Subcutaneous abdominal adipose tissue (tissue), 5 donors: ENCODE measurements around the gene ZNF831.

Experiments used
- H3K27ac ChIP-seq: one replicate; pipeline ENCODE4 v1.7.0; 2013; ENCODE audit warnings: low read depth, mild to moderate bottlenecking, inconsistent platforms, low read length, moderate library complexity
- H3K27me3 ChIP-seq, 5 donors: one replicate each; pipeline ENCODE4 v1.7.0; 2013; ENCODE audit warnings: low read length in 5 of 5, inconsistent platforms in 1 of 5; ENCODE audit not compliant: control insufficient read depth in 5 of 5, insufficient read depth in 4 of 5
- H3K36me3 ChIP-seq, 5 donors: one replicate each; pipeline ENCODE4 v1.7.0; 2013; ENCODE audit warnings: low read length in 5 of 5; ENCODE audit not compliant: control insufficient read depth in 5 of 5, insufficient read depth in 5 of 5
- H3K4me1 ChIP-seq, 5 donors: one replicate each; pipeline ENCODE4 v1.7.0; 2013; ENCODE audit warnings: low read length in 5 of 5, mild to moderate bottlenecking in 3 of 5, moderate library complexity in 1 of 5; ENCODE audit not compliant: control insufficient read depth in 5 of 5, insufficient read depth in 5 of 5
- H3K4me3 ChIP-seq, 5 donors: one replicate each; pipeline ENCODE4 v1.7.0; 2013; ENCODE audit warnings: low read length in 5 of 5, low read depth in 1 of 5
- H3K9ac ChIP-seq, 5 donors: one replicate each; pipeline ENCODE4 v1.7.0; 2013; ENCODE audit warnings: low read length in 5 of 5, mild to moderate bottlenecking in 4 of 5, moderate library complexity in 3 of 5
- H3K9me3 ChIP-seq, 5 donors: one replicate each; pipeline ENCODE4 v1.7.0; 2013; ENCODE audit warnings: low read length in 5 of 5; ENCODE audit not compliant: control insufficient read depth in 5 of 5
- donor health status: healthy.
- donor health status: healthy.
- donor health status: healthy.
- donor health status: healthy.
- donor health status: healthy.

ZNF831 gene

GRCh38 chr20:59178983-59179595 lies 15.5 kb downstream of the ZNF831 start:
- H3K27me3 ChIP-seq, result peaks cover 0 to 17% (median 6%) of the 10 kb centered on the region in 5 donors
- H3K4me1 ChIP-seq, result peaks cover 0 to 12% (median 0%) of the 10 kb centered on the region in 5 donors
- H3K9me3 ChIP-seq, result no peaks in the 10 kb centered on the region
- no peaks in the 10 kb centered on the region for H3K36me3 ChIP-seq
- no peak overlapping the region for H3K27ac ChIP-seq
- no peak overlapping the region for H3K9ac ChIP-seq
- H3K4me3 ChIP-seq, result no peak overlapping the region

- Histone ChIP-seq H3K9ac (no peak overlapping the region), H3K27me3 (peaks cover 0 to 17% (median 6%) of the 10 kb centered on the region in 5 donors), H3K36me3 (no peaks in the 10 kb centered on the region), H3K9me3 (peaks cover 0 to 3% (median 0%) of the 10 kb centered on the region in 5 donors), H3K27ac (no peak overlapping the region), H3K4me3 (no peak overlapping the region), H3K4me1 (peaks cover 0 to 12% (median 0%) of the 10 kb centered on the region in 5 donors)
These were observed 16.4 kb downstream of the ZNF831 start for GRCh38 chr20:59179988-59180387.

- peaks cover 0 to 12% (median 0%) of the 10 kb centered on the region in 5 donors for H3K4me1 ChIP-seq
- no peak overlapping the region for H3K9ac ChIP-seq
- H3K4me3 ChIP-seq, result no peak overlapping the region
- H3K36me3 ChIP-seq, result no peaks in the 10 kb centered on the region
- peaks cover 0 to 16% (median 12%) of the 10 kb centered on the region in 5 donors for H3K27me3 ChIP-seq
- H3K9me3 ChIP-seq, result peaks cover 0 to 3% (median 0%) of the 10 kb centered on the region in 5 donors
- H3K27ac ChIP-seq, result no peak overlapping the region
These were observed 18.3 kb downstream of the ZNF831 start for GRCh38 chr20:59181936-59182335.

GRCh38 chr20:59182401-59183044 lies 18.9 kb downstream of the ZNF831 start:
- Histone ChIP-seq H3K27me3 (peaks cover 0 to 16% (median 13%) of the 10 kb centered on the region in 5 donors), H3K36me3 (no peaks in the 10 kb centered on the region), H3K9ac (no peak overlapping the region), H3K4me1 (peaks cover 0 to 12% (median 0%) of the 10 kb centered on the region in 5 donors), H3K27ac (no peak overlapping the region), H3K9me3 (peaks cover 0 to 3% (median 0%) of the 10 kb centered on the region in 5 donors), H3K4me3 (no peak overlapping the region)

- no peak overlapping the region for H3K4me3 ChIP-seq
- no peak overlapping the region for H3K27ac ChIP-seq
- peaks cover 0 to 16% (median 13%) of the 10 kb centered on the region in 5 donors for H3K27me3 ChIP-seq
- H3K9ac ChIP-seq, result no peak overlapping the region
- peaks cover 0 to 3% (median 0%) of the 10 kb centered on the region in 5 donors for H3K9me3 ChIP-seq
- H3K36me3 ChIP-seq, result no peaks in the 10 kb centered on the region
- peaks cover 0 to 10% (median 0%) of the 10 kb centered on the region in 5 donors for H3K4me1 ChIP-seq
These were observed 20.1 kb downstream of the ZNF831 start for GRCh38 chr20:59183751-59184150.

- Histone ChIP-seq H3K9ac (no peak overlapping the region), H3K27me3 (peaks cover 0 to 11% (median 5%) of the 10 kb centered on the region in 5 donors), H3K4me1 (peaks cover 0 to 3% (median 0%) of the 10 kb centered on the region in 5 donors), H3K36me3 (no peaks in the 10 kb centered on the region), H3K9me3 (peaks cover 0 to 3% (median 0%) of the 10 kb centered on the region in 5 donors), H3K27ac (no peak overlapping the region), H3K4me3 (no peak overlapping the region)
These were observed 21.3 kb downstream of the ZNF831 start for GRCh38 chr20:59184880-59185447.

- Histone ChIP-seq H3K4me3 (no peak overlapping the region), H3K9me3 (peaks cover 0 to 3% (median 0%) of the 10 kb centered on the region in 5 donors), H3K36me3 (no peaks in the 10 kb centered on the region), H3K9ac (no peak overlapping the region), H3K4me1 (peaks cover 0 to 4% (median 0%) of the 10 kb centered on the region in 5 donors), H3K27me3 (peaks cover 0 to 11% (median 5%) of the 10 kb centered on the region in 5 donors), H3K27ac (no peak overlapping the region)
These were observed 22.2 kb downstream of the ZNF831 start for GRCh38 chr20:59185809-59186208.

- Histone ChIP-seq H3K9ac (no peak overlapping the region), H3K9me3 (no peaks in the 10 kb centered on the region), H3K27ac (no peak overlapping the region), H3K4me3 (no peak overlapping the region), H3K4me1 (peaks cover 0 to 4% (median 0%) of the 10 kb centered on the region in 5 donors), H3K36me3 (no peaks in the 10 kb centered on the region), H3K27me3 (peaks cover 9 to 36% (median 14%) of the 10 kb centered on the region in 5 donors)
These were observed 26.8 kb downstream of the ZNF831 start for GRCh38 chr20:59190466-59190865.

GRCh38 chr20:59191036-59191755 lies 27.6 kb downstream of the ZNF831 start:
- H3K27ac ChIP-seq, result no peak overlapping the region
- H3K4me1 ChIP-seq, result peaks cover 0 to 4% (median 0%) of the 10 kb centered on the region in 5 donors
- no peak overlapping the region for H3K4me3 ChIP-seq
- H3K27me3 ChIP-seq, result peaks cover 6 to 31% (median 12%) of the 10 kb centered on the region in 5 donors
- H3K36me3 ChIP-seq, result no peaks in the 10 kb centered on the region
- no peak overlapping the region for H3K9ac ChIP-seq
- H3K9me3 ChIP-seq, result no peaks in the 10 kb centered on the region
